ENCODE data around the gene ARFGAP2. TPM values are rescaled to one million over a fixed set of nuclear protein-coding genes. Genes with fewer than 3 reads are reported as not detected.

ARFGAP2 gene
- total and polyA plus RNA-seq, 2 of the 8 experiments (the other 6 are each of a cell fraction or from before 2014, with no cell fraction given): 50.2 to 64.0 TPM

GRCh38 chr11:47131136-47131535 is 45.5 kb downstream of the ARFGAP2 start (continued):
- TF ChIP-seq, protein P1, sequence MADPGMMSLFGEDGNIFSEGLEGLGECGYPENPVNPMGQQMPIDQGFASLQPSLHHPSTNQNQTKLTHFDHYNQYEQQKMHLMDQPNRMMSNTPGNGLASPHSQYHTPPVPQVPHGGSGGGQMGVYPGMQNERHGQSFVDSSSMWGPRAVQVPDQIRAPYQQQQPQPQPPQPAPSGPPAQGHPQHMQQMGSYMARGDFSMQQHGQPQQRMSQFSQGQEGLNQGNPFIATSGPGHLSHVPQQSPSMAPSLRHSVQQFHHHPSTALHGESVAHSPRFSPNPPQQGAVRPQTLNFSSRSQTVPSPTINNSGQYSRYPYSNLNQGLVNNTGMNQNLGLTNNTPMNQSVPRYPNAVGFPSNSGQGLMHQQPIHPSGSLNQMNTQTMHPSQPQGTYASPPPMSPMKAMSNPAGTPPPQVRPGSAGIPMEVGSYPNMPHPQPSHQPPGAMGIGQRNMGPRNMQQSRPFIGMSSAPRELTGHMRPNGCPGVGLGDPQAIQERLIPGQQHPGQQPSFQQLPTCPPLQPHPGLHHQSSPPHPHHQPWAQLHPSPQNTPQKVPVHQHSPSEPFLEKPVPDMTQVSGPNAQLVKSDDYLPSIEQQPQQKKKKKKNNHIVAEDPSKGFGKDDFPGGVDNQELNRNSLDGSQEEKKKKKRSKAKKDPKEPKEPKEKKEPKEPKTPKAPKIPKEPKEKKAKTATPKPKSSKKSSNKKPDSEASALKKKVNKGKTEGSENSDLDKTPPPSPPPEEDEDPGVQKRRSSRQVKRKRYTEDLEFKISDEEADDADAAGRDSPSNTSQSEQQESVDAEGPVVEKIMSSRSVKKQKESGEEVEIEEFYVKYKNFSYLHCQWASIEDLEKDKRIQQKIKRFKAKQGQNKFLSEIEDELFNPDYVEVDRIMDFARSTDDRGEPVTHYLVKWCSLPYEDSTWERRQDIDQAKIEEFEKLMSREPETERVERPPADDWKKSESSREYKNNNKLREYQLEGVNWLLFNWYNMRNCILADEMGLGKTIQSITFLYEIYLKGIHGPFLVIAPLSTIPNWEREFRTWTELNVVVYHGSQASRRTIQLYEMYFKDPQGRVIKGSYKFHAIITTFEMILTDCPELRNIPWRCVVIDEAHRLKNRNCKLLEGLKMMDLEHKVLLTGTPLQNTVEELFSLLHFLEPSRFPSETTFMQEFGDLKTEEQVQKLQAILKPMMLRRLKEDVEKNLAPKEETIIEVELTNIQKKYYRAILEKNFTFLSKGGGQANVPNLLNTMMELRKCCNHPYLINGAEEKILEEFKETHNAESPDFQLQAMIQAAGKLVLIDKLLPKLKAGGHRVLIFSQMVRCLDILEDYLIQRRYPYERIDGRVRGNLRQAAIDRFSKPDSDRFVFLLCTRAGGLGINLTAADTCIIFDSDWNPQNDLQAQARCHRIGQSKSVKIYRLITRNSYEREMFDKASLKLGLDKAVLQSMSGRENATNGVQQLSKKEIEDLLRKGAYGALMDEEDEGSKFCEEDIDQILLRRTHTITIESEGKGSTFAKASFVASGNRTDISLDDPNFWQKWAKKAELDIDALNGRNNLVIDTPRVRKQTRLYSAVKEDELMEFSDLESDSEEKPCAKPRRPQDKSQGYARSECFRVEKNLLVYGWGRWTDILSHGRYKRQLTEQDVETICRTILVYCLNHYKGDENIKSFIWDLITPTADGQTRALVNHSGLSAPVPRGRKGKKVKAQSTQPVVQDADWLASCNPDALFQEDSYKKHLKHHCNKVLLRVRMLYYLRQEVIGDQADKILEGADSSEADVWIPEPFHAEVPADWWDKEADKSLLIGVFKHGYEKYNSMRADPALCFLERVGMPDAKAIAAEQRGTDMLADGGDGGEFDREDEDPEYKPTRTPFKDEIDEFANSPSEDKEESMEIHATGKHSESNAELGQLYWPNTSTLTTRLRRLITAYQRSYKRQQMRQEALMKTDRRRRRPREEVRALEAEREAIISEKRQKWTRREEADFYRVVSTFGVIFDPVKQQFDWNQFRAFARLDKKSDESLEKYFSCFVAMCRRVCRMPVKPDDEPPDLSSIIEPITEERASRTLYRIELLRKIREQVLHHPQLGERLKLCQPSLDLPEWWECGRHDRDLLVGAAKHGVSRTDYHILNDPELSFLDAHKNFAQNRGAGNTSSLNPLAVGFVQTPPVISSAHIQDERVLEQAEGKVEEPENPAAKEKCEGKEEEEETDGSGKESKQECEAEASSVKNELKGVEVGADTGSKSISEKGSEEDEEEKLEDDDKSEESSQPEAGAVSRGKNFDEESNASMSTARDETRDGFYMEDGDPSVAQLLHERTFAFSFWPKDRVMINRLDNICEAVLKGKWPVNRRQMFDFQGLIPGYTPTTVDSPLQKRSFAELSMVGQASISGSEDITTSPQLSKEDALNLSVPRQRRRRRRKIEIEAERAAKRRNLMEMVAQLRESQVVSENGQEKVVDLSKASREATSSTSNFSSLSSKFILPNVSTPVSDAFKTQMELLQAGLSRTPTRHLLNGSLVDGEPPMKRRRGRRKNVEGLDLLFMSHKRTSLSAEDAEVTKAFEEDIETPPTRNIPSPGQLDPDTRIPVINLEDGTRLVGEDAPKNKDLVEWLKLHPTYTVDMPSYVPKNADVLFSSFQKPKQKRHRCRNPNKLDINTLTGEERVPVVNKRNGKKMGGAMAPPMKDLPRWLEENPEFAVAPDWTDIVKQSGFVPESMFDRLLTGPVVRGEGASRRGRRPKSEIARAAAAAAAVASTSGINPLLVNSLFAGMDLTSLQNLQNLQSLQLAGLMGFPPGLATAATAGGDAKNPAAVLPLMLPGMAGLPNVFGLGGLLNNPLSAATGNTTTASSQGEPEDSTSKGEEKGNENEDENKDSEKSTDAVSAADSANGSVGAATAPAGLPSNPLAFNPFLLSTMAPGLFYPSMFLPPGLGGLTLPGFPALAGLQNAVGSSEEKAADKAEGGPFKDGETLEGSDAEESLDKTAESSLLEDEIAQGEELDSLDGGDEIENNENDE (IDR thresholded peaks at IDR 0.05; ENCODE audit: insufficient replicate concordance, low read length): no peak
- no peak for TF ChIP-seq PHF8 (conservative IDR thresholded peaks at IDR 0.05; ENCODE audit: low read depth, low read length)
- TF ChIP-seq GTF2F1 (IDR thresholded peaks at IDR 0.05; ENCODE audit: borderline replicate concordance, low read depth, low read length): no peak
